Kidney (tissue), 14 donors: Measurements from ENCODE around the gene LAIR1. TPM values are rescaled to one million over a fixed set of nuclear protein-coding genes. Genes with fewer than 3 reads are reported as not detected.
A peak's percentile ranks its signal among the peaks of the same experiment; 100 is the strongest.

Experiments
- DNase-seq, 5 donors: peaks; one replicate each; pipeline ENCODE4 v3.0.0-alpha.2; 2013 to 2020
- FAIRE-seq: peaks from 2 replicates; lab custom pipeline; 2012; peaks lifted over from hg19 to GRCh38; lab: Jason Lieb, UNC
- H3K27ac ChIP-seq, 2 donors: one replicate each; pipeline ENCODE4 v1.7.0; 2013; ENCODE audit warnings: low read depth in 2 of 2, low read length in 2 of 2, inconsistent platforms in 1 of 2
- H3K27me3 ChIP-seq: one replicate; pipeline ENCODE4 v1.7.1; 2013; ENCODE audit warnings: low read length, inconsistent platforms; ENCODE audit not compliant: control insufficient read depth, insufficient read depth
- H3K36me3 ChIP-seq, 3 donors: one replicate each; pipeline versions ENCODE4 v1.7.0 to v1.7.1; 2013; ENCODE audit warnings: low read length in 3 of 3, control low read depth in 1 of 3, inconsistent platforms in 1 of 3; ENCODE audit not compliant: insufficient read depth in 3 of 3, control insufficient read depth in 2 of 3
- H3K4me1 ChIP-seq, 3 donors: one replicate each; pipeline versions ENCODE4 v1.7.0 to v1.7.1; 2013; ENCODE audit warnings: low read length in 3 of 3, inconsistent platforms in 1 of 3, low read depth in 1 of 3; ENCODE audit not compliant: control insufficient read depth in 2 of 3, insufficient read depth in 2 of 3
- H3K4me3 ChIP-seq, 3 donors: one replicate each; pipeline versions ENCODE4 v1.7.0 to v1.8.1; 2013; ENCODE audit warnings: low read length in 3 of 3, control low read depth in 1 of 3, inconsistent platforms in 1 of 3
- H3K9ac ChIP-seq, 3 donors: one replicate each; pipeline versions ENCODE4 v1.7.0 to v1.7.1; 2013; ENCODE audit warnings: low read length in 3 of 3, control low read depth in 1 of 3, inconsistent platforms in 1 of 3
- H3K9me3 ChIP-seq, 3 donors: one replicate each; pipeline versions ENCODE4 v1.7.0 to v1.7.1; 2013; ENCODE audit warnings: low read length in 3 of 3, control low read depth in 1 of 3, inconsistent platforms in 1 of 3; ENCODE audit not compliant: control insufficient read depth in 2 of 3, insufficient read depth in 1 of 3
- CTCF ChIP-seq: IDR thresholded peaks from 3 replicates; pipeline ENCODE4 v1.5.1; 2012; ENCODE audit warnings: mild to moderate bottlenecking, moderate library complexity, borderline replicate concordance; ENCODE audit not compliant: insufficient read depth; ENCODE audit errors: extremely low read depth
- intact Hi-C: fragments of 100-400 bp; cut with DNase I; formaldehyde crosslinking; loops from one replicate; pipeline ENCODE4 v1.11.1; 2022
- polyA plus RNA-seq: library from polyadenylated mRNA; stranded (reverse); fragments of 350-450 nt; fragmentation: Illumina TruSeq; extraction: RNeasy Lipid Tissue Mini Kit (QIAGEN cat#74804); gene quantifications from one replicate; pipeline ENCODE4 v1.2.3, GENCODE V29; 2014; ENCODE audit warnings: low read depth, low replicate concordance; ENCODE audit not compliant: insufficient read depth
- total RNA-seq: library from RNA; stranded (reverse); fragmentation: NEBNext Ultra II Directional; extraction: Animal tissue kit (Norgen Biotek cat#: 25700); gene quantifications from one replicate; pipeline ENCODE4 v1.2.1, GENCODE V29; 2021
- donor health status: control.
- donor health status: control.
- donor health status: control.
- donor health status: control.
- donor health status: control.
- donor health status: DM: yes; HTN: yes; CAD: no.
- donor health status: Normal renal cell carcinoma (clear cell type).

Gene LAIR1
- total and polyA plus RNA-seq, 2 donors from 2014 or later: 4.1 to 41.9 TPM

- Histone ChIP-seq H3K9me3 (no peaks in the 10 kb centered on the region), H3K9ac (no peak overlapping the region), H3K27me3 (no peaks in the 10 kb centered on the region), H3K4me1 (no peaks in the 10 kb centered on the region), H3K36me3 (no peaks in the 10 kb centered on the region), H3K27ac (no peak overlapping the region), H3K4me3 (no peak overlapping the region)
- no peak for FAIRE-seq
- intact Hi-C loops: no loop called here
- no peak for TF ChIP-seq CTCF
- DNase-seq: peak in 1 of 5 donors; percentile 29
Measured at GRCh38 chr19:54335979-54336892, 28.5 kb downstream of the LAIR1 start.

GRCh38 chr19:54335164-54335563, 29.6 kb downstream of the LAIR1 start:
- H3K27me3 ChIP-seq: no peaks in the 10 kb centered on the region
- FAIRE-seq: no peak
- no peak for TF ChIP-seq CTCF
- H3K4me3 ChIP-seq: no peak overlapping the region
- no peaks in the 10 kb centered on the region for H3K4me1 ChIP-seq
- intact Hi-C loops: no loop called here
- no peak overlapping the region for H3K9ac ChIP-seq
- H3K9me3 ChIP-seq: no peaks in the 10 kb centered on the region
- no peak for DNase-seq
- H3K27ac ChIP-seq: no peak overlapping the region
- no peaks in the 10 kb centered on the region for H3K36me3 ChIP-seq

GRCh38 chr19:54333586-54334298, 31.0 kb downstream of the LAIR1 start:
- H3K4me3 ChIP-seq: no peak overlapping the region
- H3K27me3 ChIP-seq: no peaks in the 10 kb centered on the region
- no peaks in the 10 kb centered on the region for H3K9me3 ChIP-seq
- H3K4me1 ChIP-seq: no peaks in the 10 kb centered on the region
- intact Hi-C loops: no loop called here
- no peak overlapping the region for H3K27ac ChIP-seq
- H3K36me3 ChIP-seq: no peaks in the 10 kb centered on the region
- DNase-seq: no peak
- no peak overlapping the region for H3K9ac ChIP-seq
- no peak for FAIRE-seq
- TF ChIP-seq CTCF: no peak
